Activated effector memory CD4-positive, alpha-beta T cell treated with anti-CD3 and anti-CD28 coated beads, Interleukin-2, amount 50 U/mL, for 16 hours (primary cell): ENCODE data around the gene TPH2.
A peak's percentile ranks its signal among the peaks of the same experiment; 100 is the strongest.

Experiments used
- DNase-seq: peaks from one replicate; pipeline ENCODE4 v3.0.0-alpha.2; 2020

TPH2 gene

GRCh38 chr12:71938728-71939385 lies at the start of gene TPH2:
TSS of gene TPH2 (plus strand) at chr12:71938845. CDS start at chr12:71938987, 142 bp downstream.
- peak; percentile 68 for DNase-seq

GRCh38 chr12:71890475-71890874 lies 48.2 kb upstream of the TPH2 start:
- no peak for DNase-seq

GRCh38 chr12:71892059-71892458 lies 46.6 kb upstream of the TPH2 start:
- DNase-seq = no peak

- DNase-seq = no peak
Observed at GRCh38 chr12:71896205-71896882, 42.3 kb upstream of the TPH2 start.

GRCh38 chr12:71900091-71900490 lies 38.6 kb upstream of the TPH2 start:
- no peak for DNase-seq

GRCh38 chr12:71904629-71905028 lies 34.0 kb upstream of the TPH2 start:
- no peak for DNase-seq

GRCh38 chr12:71935594-71935993 lies 3.1 kb upstream of the TPH2 start:
- no peak for DNase-seq

GRCh38 chr12:71940068-71940467 lies 1.4 kb downstream of the TPH2 start:
- DNase-seq = no peak

GRCh38 chr12:71941174-71941573 lies 2.5 kb downstream of the TPH2 start:
- DNase-seq = no peak

GRCh38 chr12:71942259-71942658 lies 3.6 kb downstream of the TPH2 start:
- no peak for DNase-seq

GRCh38 chr12:71942703-71943102 lies 4.1 kb downstream of the TPH2 start:
- no peak for DNase-seq

- DNase-seq = no peak
Observed at GRCh38 chr12:71945121-71945520, 6.5 kb downstream of the TPH2 start.

GRCh38 chr12:71945883-71946282 lies 7.2 kb downstream of the TPH2 start:
- DNase-seq = no peak

- DNase-seq = no peak
Observed at GRCh38 chr12:71947645-71948105, 9.0 kb downstream of the TPH2 start.

GRCh38 chr12:71948390-71948789 lies 9.7 kb downstream of the TPH2 start:
- no peak for DNase-seq

- DNase-seq = no peak
Observed at GRCh38 chr12:71949646-71950045, 11.0 kb downstream of the TPH2 start.

- DNase-seq = no peak
Observed at GRCh38 chr12:71950404-71950803, 11.8 kb downstream of the TPH2 start.

- DNase-seq = no peak
Observed at GRCh38 chr12:71950819-71951218, 12.2 kb downstream of the TPH2 start.

GRCh38 chr12:71954083-71954778 lies 15.6 kb downstream of the TPH2 start:
- no peak for DNase-seq

- DNase-seq = no peak
Observed at GRCh38 chr12:71954861-71955260, 16.2 kb downstream of the TPH2 start.

GRCh38 chr12:71955970-71956369 lies 17.3 kb downstream of the TPH2 start:
- no peak for DNase-seq

- DNase-seq = no peak
Observed at GRCh38 chr12:71958056-71958455, 19.4 kb downstream of the TPH2 start.

- no peak for DNase-seq
Observed at GRCh38 chr12:71958457-71958856, 19.8 kb downstream of the TPH2 start.

- DNase-seq = no peak
Observed at GRCh38 chr12:71958993-71959578, 20.4 kb downstream of the TPH2 start.
